ENCODE results near the gene RAX2.
A peak's percentile ranks its signal among the peaks of the same experiment; 100 is the strongest.
"Not testable (repeated sequence)": the region's sequence is repeated elsewhere in the genome, so short reads cannot be mapped to it uniquely, and the experiment has no call there.

Gene RAX2

DNA sequence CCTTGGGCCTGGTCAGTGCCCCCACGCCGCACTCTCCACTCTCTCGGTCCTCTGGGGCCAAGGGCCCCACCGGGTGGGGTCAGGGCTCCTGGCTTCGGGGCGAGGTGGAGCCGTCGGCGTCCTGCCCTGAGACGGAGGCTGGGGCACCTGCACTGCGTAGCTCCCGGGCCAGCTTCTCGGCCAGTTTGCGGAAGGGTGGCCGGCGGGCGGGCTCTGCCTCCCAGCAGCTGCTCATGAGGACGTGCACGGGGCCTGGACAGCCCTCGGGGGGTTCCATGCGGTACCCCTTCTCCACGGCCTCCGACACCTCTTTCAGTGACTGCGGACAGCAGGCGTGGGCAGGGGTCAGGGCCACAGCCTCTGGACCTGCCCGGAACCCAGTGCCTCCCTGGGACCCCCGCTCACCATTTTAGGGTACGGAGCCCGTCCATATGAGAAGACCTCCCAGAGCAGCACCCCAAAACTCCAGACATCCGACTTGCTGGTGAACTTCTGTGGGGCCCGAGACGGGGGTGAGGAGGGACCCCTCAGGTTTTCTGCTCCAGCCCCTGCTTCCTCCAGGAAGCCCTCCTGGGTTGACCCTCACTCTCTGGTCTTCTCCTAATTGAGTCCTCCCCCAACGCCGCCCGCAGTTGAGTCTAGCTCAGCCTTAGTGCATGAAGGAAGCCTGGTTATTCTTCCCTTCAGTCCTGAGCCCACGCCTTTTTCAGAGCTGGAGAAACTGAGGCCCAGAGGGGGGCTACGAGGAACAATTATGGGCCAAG lies 6.3 kb upstream of the RAX2 start:
- DNase-seq (ENCODE audit: low read depth in 2 of 2) = no peak

DNA sequence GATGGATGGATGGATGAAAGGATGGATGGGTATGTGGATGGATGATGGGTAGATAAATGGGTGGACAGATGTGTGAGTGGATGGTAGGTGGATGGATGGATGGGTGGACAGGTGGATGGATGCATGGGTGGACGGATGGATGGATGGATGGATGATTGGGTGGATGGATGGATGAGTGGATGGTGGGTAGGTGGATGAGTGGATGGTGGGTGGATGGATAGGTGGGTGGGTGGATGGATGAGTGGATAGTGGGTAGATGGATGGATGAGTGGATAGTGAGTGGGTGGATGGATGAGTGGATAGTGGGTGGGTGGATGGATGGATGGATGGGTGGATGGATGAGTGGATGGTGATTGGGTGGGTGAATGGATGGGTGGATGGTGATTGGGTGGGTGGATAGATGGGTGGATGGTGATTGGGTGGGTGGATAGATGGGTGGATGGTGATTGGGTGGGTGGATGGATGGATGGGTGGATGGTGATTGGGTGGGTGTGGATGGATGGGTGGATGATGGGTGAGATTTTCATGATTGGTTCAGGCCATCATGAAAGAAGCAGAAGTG lies 4.5 kb upstream of the RAX2 start:
- no peak for DNase-seq (ENCODE audit: low read depth in 2 of 2)

DNA sequence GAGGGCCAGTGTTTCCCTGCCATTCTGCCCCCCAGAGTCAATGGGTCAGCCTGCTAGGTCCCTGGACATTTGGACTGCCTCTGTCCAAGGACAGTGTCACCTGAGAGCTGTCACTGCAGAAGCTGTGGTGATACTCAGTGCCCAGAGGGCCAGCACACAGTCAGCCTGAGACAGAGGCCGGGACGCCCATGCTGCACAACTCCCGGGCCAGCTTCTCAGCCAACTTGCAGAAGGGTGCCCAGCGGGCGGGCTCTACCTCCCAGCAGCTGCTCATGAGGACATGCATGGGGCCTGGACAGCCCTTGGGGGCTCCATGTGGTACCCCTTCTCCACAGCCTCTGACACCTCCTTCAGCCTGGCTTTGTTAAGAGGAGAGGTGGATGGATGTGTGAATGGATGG lies 3.8 kb upstream of the RAX2 start:
- DNase-seq (ENCODE audit: low read depth in 2 of 2) = no peak

DNA sequence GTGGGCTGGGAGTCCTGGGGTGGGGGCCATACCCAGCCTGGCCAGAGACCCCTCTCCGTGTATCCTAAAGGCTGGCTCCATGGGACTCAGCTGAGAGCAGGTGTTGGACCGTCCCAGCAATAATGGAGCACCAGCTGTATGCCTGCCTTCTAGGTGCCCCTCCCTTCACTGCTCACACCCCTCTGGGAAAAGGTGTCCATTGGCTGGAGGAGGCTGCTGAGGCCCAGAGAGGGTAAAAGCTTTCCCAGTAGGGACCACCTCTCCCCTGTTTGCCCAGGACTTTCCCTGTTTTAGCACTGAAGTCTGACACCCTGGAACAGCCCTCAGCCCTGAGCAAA lies 3.3 kb upstream of the RAX2 start:
- DNase-seq (ENCODE audit: low read depth in 2 of 2) = no peak

DNA sequence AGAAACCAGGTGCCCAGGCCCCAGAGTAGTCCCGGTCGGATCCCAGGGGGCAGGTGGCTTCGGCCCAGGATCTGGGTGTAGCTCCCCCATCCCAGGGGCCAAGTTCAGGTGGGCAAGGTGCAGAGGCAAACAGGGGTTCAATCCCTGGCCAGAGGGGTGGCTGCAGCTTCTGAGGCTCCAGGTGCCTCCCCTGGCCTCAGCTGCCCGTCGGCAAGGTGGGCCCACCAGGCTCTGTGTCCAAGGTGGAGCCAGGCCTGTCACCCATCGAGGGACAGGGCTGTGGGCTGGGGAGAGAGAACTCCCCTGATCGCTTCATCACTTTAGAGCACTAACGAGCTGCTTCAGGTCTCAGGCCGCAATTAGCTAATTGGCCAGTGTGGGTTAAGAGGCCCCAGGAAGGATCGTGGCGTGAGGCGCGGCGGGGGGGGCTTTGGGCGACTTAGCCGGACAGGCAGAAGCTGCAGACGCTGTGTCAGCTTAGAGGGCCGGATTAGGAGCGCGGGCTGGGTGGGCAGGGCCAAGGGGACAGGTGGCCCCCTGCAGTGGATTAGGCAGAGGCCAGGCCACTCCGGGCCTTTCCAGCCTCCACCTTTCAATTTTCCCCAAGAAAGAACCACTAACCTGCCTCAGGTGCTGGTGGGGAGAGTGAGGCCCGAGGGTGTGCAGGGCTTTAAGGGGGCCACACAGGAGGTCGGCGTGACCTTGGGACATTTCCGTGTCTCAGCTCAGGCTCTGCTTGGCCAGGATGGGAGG lies 2.8 kb upstream of the RAX2 start:
- no peak for DNase-seq (ENCODE audit: low read depth in 2 of 2)

DNA sequence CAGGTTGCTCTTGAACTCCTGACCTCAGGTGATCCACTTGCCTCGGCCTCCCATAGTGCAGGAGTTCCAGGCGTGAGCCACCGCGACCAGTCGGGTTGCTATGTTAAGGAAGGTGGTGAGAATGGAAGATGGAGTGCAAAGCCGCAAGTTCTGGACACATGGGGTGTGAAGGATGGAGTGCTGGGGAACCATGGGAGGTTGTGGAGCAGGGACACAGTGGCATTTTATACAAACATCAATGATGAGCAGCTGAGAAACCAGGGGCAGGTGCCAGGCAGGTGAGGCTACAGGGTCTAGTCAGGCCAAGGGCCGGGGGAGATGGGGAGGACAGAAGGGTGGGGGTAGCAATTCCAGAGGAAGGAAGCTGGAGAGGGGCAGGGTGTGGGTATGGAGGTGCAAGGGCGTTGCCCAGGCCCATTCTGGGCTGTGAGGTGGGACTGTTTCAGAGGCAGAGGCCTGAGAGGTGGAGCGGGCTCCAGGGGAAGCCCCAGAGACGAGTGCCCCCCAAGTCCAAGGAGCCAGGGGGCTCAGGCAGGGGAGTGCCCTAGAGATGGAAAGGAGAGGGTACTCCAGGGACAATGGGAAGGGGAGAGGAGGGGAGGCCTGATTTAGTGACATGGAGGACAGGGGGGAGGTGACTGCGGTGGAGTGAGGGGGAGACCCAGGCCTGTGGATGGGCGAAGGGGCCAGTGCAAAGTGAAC lies 1.9 kb upstream of the RAX2 start:
- DNase-seq (ENCODE audit: low read depth in 2 of 2) = no peak

DNA sequence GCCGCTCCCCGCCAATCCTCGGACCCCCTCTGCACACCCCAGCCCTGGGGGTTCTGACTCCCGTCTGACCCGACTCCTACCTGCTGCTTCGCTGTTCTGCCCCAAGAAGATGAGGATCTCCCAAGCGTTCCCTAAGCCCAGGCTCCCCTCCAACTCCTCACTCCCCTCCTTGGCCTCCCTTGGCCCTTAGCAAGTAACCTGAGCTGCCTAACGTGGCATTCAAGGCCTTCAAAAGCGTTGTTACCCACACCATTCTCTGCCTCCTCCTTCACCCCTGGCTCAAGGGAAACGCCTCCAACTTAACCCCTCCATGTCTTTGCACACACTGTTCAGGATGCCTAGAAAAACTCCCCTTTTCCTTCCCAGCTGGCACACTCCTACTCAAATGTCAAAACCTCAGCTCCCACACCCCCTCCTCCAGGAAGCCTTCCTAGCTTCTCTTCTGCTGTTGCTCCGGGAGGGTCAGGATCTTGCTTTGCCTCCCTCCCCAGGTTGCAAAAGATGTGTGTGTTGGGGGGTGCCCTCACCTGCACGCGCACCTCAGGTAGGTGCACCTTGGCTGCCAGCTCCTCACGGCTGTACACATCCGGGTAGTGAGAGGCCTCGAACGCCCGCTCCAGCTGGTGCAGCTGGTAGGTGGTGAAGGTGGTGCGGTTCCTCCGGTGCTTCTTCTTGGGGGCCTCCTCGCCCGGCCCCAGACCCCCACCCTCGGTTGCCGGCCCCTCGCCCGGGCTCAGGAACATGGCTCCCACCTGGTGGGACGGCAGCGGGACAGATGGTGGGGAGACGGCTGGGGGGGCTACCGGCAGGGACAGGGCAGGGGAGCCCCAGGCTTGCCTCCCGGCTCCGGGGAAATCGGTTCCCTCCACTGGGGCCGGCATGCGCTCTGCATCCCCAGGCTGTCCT lies 775 bp downstream of the RAX2 start:
- no peak for DNase-seq (ENCODE audit: low read depth in 2 of 2)

DNA sequence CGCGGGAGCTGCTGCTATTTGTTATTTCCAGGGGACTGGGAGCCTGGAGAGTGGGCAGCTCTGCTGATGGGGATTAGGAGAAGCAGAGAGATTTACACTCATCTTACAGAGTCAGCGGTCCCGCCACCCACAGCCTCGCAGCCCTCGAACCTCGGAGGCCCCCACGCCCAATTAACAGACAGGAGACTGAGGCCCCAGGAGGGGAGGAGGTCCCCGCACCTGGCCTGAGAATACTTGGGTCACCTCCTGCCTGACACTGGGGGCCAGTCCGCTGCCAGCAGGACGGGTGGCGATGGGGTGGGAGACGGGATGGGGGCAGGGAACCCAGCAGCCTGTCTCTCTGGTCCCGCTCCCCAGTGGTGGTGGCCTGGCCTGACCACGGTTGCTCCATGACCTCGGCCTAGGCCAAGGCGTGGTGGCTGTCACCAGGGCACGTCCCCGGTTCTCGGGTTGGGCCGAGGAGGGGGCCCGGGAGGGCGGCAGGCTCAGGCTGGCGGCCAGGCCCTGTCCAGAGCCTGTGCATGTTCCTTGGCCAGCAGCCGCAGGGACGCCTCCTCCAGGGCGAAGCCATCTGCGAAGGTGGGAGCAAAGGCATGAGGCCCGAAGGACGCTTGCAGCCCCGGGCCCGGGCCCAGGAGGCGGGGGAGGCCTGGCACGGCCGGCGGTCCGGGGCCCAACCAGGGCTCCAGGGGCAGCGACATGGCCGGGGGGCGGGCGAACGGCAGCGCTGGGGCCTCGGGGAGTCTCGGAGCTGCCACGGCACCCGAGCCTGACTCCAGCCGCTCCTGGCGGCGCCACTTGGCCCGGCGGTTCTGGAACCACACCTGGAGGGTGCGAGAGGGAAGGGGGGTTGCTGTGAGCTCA lies 1.7 kb downstream of the RAX2 start:
- no peak for DNase-seq (ENCODE audit: low read depth in 2 of 2)

DNA sequence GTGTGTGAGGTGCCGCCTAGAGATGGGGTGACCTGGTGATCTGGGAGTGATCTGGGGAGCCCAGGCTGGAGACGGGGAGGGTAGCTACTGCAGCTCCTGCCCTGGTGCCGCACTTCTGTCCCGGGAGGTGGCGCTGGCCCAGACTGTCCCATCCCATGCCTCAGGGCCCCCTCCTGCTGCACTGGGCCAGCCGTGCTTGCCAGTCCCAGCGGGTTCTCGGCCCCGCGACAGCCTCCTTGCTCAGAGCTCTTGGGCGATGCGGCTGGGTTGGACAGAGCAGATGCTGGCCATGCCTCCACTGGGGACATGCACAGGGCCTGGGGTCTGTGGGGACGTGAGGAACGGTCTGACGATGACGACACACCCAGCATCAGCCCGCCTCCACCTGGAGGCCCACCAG lies 2.5 kb downstream of the RAX2 start:
- DNase-seq (ENCODE audit: low read depth in 2 of 2) = no peak

DNA sequence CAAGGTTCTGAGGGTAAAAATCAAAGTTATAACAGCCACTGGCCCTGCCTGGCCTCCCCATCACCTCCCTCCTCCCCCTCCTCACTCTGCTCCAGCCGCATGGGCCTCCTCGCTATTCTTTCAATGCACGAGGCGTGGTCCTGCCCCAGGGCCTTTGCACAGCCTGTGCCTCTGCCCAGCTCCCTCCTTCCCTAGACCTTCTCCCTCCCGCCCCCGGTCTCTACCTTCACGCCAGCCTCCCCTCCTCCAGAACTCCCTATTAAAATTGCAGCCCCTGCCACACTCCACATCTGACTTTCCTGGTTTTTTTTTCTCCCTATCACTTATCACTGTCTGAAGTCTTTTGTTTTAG lies 3.3 kb downstream of the RAX2 start:
- no peak for DNase-seq (ENCODE audit: low read depth in 2 of 2)

DNA sequence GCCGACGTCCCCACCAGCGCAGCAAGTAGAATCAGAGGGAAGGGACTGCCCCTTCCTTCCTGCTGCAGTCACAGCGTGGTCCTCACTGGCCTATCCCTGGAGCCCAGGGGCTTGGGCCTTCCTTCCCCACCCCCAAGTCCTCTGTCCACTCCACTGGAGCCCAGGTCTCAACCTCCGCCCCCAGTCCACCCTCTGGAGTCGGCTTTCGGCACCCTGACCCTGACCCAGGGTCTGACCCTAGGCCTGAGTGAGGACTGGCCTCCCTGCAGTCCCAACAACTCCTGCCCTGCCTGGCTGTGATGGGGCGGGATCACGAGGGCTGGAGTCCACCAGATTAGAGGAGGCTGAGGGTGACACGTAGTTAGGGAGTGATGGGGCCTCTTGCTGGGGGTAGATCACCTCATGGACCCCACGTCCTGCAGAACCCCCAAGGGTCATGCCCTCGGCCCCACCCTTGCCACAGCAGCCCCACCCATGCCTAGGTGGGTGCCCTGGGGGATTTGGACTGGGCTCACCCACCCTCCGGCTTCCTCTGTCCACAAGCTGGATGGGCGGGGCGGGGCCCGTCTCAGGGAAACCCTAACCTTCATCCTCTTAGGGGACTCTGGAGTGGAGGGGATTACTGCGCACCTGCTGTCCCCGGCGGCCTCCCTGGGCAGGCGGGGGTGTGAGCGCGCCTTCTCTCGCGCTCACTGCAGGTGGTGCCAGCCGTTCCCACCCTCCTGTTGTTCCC lies 3.8 kb downstream of the RAX2 start:
- DNase-seq (ENCODE audit: low read depth in 2 of 2) = no peak

DNA sequence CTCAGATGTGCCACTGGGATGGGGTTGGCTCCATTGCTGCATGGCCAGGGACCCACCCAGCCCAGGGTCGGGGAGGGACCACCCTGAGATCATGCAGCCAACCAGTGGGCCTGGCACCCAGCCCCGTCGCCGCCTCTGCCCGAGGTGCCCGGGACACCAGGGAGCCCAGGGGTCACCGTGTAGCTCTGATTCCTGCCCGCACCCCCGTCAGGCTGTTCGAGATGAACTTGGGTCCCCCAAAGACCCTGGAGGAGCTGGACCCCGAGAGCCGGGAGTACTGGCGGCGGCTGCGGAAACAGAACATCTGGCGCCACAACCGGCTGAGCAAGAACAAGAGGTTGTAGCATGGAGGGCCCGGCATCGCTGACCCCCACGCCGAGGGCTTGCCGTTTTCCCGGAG lies 5.0 kb downstream of the RAX2 start:
- DNase-seq (ENCODE audit: low read depth in 2 of 2) = no peak

DNA sequence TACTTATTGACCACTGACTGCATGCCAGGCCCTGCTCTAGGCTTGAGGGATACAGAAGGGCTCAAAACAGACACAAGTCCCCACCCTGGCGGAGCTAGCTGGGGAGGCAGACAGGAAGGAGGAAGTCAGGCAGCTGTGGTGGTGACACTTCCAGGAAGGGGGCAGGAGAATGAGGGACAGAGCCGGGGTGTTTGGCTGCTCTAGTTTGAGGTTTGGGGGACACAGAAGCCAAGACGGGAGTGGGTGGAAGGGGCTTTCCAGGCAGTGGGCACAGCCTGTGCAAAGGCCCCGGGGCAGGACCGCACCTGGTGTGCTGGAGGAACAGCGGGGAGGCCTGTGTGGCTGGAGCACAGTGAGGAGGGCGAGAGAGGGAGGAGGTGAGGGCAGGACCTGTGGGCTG lies 5.5 kb downstream of the RAX2 start:
- DNase-seq (ENCODE audit: low read depth in 2 of 2) = no peak

DNA sequence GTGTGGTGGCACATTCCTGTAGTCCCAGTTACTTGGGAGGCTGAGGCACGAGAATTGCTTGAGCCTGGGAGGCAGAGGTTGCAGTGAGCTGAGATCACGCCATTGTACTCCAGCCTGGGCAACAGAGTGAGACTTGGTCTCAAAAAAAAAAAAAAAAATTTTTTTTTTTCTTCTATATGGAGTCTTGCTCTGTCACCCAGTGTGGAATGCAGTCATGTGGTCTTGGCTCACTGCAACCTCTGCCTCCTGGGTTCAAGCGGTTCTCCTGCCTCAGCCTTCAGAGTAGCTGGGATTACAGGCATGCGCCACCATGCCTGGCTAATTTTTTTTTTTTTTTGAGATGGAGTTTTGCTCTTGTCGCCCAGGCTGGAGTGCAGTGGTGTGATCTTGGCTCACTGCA lies 6.3 kb downstream of the RAX2 start:
- DNase-seq (ENCODE audit: low read depth in 2 of 2) = not testable (repeated sequence)

DNA sequence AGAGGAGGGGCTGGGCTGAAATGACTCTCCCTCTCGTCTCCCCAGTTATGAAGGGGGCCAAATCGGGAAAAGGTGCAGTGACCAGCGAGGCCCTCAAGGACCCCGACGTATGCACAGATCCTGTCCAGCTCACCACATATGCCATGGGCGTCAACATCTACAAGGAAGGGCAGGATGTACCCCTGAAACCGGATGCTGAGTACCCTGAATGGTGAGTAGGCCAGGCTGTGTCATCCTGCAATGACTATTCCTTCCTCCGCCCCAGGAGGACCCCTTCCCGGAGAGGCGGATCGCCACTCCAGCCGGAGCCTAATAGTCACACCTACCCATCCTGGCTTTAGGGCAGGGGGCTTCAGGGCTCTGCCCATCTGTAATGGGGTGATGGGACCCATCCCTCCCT lies 6.9 kb downstream of the RAX2 start:
- no peak for DNase-seq (ENCODE audit: low read depth in 2 of 2)

DNA sequence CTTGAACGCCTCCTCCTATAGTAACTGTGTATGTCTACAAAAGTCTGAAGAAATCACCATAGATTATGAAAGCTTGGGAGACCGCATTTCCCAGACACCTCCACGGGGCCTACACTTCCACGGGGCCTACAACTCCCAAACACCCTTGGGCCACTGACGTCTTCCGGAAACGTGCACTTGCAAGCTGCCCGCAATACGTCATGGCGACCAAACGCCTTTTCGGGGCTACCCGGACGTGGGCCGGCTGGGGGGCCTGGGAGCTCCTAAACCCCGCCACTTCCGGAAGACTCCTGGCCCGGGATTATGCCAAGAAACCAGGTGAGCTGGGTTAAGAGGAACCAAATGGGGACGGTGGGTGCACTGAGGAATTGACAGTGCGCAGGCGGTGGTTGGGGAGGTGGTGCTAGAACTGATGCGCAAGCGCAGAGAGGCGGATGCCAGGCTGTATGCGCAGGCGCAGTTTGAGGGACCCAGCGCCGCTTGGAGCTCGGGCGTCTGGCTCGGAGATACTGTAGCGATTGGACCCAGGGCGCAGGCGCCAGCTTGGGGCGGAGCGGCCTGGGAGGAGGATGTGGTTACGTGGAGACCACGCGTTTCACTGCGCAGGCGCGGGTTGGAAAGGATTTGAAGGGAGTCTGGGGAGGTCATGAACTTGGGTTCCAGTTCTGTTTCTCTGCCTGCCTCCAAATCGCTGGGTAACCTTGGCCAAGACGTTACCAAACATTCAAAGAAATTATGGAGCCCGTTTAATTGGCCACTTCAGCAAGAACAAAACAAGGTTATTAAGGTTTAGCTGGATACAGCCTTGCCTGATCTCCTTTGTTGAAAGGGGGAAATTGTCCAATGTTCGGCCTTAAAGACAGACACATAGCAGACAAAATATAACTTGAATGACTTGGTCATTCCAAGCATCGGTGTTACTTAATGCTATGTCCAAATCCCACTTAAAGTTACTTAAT lies 9.2 kb downstream of the RAX2 start, which contains the start of gene MRPL54:
MRPL54 (plus strand) TSS at position 182 of the 959 bp plus-strand sequence; CDS start at position 201, 19 bp downstream.
- peak; percentile 99 for DNase-seq (ENCODE audit: low read depth in 2 of 2)

DNA sequence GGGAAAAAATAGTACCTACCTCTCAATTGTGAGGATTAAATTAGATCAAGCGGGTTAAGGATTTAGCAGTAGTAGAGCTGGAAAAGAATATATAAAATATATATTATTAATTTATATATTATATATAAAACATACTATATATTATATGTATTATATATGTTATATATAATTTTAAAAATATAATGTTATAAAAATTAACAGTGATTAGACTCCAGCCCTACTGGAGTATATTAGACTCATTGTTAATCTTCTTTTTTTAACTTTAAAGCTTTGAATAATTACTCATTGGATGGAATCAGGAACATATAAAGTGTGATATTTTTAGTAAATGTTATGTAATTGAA lies 9.9 kb downstream of the RAX2 start:
- no peak for DNase-seq (ENCODE audit: low read depth in 2 of 2)

DNA sequence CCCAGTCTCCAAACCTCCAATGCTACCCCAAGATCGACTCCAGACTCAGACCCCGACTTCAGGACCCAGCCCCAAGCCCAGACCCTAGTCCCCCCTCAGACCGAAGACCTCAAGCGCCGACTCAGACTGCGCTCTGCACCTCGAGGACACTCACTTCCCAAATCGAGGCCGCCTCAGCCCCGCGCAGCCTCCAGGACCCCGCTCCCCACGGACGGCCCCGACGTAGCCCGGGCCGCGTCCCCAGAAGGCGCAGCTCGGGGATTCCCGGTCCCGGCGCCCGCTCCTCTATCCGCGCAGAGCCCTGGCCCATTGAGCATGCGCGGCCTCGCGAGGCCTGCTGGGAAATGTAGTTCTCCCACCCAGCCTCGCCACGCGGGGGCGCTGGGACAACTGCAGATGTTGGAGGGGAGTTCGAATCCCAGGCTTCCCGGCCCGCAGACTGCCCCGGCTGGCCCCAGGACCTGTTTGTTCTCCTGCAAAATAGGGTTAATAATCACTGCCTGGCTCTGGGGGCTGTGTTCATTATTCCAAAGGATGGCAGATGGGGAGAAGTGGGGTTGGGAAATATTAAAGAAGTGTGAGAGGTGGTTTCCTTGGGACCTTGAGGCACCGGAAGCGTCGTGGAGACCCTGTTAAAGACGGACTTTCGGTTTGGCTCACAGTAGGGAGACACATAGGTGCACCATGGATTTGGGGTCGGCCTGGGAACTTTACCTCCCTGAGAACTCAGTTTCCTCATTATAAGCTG lies 10.5 kb downstream of the RAX2 start, which contains the start of gene APBA3:
APBA3 (minus strand) TSS at position 311 of the 748 bp plus-strand sequence. CDS start 1,428 bp downstream, outside the sequence.
- peak; percentile 88 for DNase-seq (ENCODE audit: low read depth in 2 of 2)

Data from stimulated activated CD8-positive, alpha-beta memory T cell treated with anti-CD3 and anti-CD28 coated beads, Interleukin-15, amount 100 ng/mL, for 4 hours (primary cell).